ENCODE results near the gene APOL6. TPM values are rescaled to one million over a fixed set of nuclear protein-coding genes. Genes with fewer than 3 reads are reported as not detected.

APOL6 gene
- total RNA-seq, 1 donor, result 39.3 TPM

DNA sequence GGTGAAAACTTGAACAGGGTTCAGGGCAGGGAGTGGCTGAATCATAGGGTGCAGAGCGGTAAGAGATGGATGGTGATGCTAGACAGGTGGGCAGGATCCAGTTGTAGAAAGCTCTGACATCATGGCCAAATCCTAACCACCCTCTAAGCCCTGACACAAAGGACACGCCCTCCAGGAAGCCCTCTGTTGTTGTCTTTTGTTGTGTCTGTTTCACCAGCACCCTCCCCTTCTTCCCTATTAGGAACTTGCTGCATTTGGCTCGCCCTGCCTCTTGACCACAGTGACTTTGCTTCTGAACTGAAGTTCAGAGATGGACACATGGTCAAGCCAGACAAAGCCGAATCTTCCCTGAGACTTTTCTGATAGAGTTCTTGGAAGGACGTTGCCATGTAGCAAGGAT is 14.2 kb upstream of the APOL6 start:
- TF ChIP-seq, protein P1, sequence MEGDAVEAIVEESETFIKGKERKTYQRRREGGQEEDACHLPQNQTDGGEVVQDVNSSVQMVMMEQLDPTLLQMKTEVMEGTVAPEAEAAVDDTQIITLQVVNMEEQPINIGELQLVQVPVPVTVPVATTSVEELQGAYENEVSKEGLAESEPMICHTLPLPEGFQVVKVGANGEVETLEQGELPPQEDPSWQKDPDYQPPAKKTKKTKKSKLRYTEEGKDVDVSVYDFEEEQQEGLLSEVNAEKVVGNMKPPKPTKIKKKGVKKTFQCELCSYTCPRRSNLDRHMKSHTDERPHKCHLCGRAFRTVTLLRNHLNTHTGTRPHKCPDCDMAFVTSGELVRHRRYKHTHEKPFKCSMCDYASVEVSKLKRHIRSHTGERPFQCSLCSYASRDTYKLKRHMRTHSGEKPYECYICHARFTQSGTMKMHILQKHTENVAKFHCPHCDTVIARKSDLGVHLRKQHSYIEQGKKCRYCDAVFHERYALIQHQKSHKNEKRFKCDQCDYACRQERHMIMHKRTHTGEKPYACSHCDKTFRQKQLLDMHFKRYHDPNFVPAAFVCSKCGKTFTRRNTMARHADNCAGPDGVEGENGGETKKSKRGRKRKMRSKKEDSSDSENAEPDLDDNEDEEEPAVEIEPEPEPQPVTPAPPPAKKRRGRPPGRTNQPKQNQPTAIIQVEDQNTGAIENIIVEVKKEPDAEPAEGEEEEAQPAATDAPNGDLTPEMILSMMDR (IDR thresholded peaks at IDR 0.05; ENCODE audit: insufficient read depth, low read depth, low read length), result no peak
- H3K4me3 ChIP-seq (ENCODE audit: low read depth, low read length), result no peak overlapping the region
- no peak for DNase-seq (ENCODE audit: low read depth)

DNA sequence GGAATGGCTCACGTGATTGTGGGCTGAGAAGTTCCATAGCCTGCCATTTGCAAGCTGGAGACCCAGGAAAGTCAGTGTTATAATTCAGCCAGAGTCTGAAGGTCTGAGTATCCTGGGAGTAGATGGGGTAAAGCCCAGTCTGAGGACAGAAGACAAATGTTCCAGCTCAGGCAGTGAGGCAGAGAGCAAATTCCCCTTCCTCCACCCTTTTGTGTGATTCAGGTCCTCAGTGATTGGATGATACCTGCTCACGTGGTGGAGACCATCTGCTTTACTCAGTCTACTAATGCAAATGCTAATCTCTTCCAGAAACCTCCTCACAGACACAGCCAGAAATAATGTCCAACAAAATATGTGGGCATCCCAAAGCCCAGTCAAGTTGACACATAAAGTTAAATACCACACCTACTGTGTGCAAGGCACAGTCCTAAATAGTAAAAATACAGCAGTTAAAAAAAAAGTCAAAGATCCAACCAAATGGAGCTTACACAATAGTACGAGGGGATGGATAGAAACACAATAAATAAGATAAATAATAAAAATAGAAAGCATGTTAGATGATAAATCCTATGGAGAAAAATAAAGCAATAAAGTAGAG is 13.2 kb upstream of the APOL6 start:
- TF ChIP-seq, protein P1 (IDR thresholded peaks at IDR 0.05; ENCODE audit: insufficient read depth, low read depth, low read length), result no peak
- no peak overlapping the region for H3K4me3 ChIP-seq (ENCODE audit: low read depth, low read length)
- no peak for DNase-seq (ENCODE audit: low read depth)

DNA sequence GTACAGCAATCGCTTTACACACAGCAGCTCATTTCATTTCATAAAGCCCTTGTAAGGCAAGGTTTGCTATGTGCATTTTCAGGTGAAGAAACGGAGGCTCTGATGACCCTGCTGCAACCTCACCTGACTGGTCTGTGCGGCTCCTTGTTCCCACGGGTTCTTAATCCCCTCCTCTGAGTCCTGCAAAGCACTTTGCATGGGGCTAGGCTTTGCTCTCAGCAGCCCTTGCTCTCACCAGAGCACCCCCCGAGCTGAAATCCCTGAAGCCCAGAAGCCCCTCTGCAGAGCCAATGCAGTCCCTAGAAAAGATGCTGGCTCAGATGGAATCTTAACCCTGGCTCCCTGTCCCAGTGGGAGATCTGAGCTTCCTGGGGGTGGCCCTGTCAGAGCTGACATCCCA is 11.0 kb upstream of the APOL6 start:
- TF ChIP-seq, protein P1 (IDR thresholded peaks at IDR 0.05; ENCODE audit: insufficient read depth, low read depth, low read length), result no peak
- DNase-seq (ENCODE audit: low read depth), result no peak
- no peak overlapping the region for H3K4me3 ChIP-seq (ENCODE audit: low read depth, low read length)

DNA sequence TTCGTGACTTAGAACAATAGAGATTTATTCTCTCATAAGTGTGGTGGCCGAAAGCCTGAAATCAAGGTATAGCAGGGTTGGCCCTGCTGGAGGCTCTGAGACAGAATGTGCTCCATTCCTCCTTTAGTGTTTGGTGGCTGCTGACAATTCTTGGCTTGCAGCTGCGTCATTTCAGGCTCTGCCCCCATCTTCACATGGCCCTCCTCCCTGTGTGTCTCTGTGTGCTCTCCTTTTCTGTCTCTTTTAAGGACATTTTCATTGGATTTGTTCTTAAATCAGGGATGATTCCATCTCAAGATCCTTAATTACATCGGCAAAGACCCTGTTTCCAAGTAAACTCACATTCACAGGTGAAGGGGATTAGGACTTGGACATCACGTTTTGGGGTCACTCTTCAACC is 10.2 kb upstream of the APOL6 start:
- DNase-seq (ENCODE audit: low read depth), result peak; percentile 59
- TF ChIP-seq, protein P1 (IDR thresholded peaks at IDR 0.05; ENCODE audit: insufficient read depth, low read depth, low read length), result no peak

DNA sequence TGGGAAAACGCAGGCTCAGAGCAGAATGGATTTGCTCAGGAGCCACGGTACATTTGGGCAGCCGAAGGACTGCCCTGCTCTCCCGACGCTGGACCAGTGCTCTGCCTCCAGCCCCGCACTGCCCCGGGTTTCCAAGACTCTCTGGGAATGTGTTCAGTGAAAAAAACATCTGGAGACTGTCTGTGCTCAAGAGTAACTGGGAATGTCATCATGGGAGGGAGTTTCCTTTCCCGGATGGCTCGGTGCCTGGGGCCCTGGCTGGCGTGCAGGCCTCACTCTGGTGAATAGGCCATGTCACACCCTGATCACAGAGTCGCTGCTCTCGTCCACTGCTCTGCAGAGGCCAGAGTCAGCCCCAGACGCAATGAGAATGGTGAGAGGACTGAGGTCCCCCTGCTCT is 9.8 kb upstream of the APOL6 start:
- no peak overlapping the region for H3K4me3 ChIP-seq (ENCODE audit: low read depth, low read length)
- peak; percentile 94 for DNase-seq (ENCODE audit: low read depth)
- TF ChIP-seq, protein P1 (IDR thresholded peaks at IDR 0.05; ENCODE audit: insufficient read depth, low read depth, low read length), result no peak

More for the DNA sequence above, 10.2 kb upstream of the APOL6 start:
- H3K4me3 ChIP-seq (ENCODE audit: low read depth, low read length), result no peak overlapping the region

DNA sequence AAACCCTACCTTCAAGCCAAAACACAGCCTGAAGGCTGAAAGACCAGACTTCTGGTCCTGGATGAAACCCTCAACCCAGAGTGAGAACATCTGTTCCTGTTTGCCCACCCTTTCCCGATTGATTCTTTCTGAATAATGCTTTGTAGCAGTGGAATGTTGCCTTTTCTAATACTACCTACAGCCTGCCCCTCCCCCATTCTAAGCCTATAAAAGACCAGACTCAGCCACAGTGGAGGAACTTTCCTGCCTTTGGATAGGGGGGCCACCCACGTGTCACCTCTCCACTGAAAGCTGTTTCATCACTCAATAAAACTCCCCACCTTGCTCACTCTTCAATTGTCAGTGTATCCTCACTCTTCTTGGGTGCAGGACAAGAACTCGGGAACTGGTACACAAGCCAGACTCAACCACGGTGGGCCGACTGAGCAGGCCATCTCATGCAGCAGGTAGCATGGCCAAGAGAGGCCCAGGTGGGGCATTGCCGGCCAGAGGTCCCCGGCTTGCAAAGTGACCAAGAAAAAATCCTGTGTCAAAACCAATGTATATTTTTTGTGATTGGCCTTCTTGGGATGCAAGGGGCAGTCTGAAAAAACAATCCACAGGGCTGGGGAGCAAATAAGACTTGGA is 6.6 kb upstream of the APOL6 start:
- no peak for DNase-seq (ENCODE audit: low read depth)
- TF ChIP-seq, protein P1 (IDR thresholded peaks at IDR 0.05; ENCODE audit: insufficient read depth, low read depth, low read length), result no peak
- no peak overlapping the region for H3K4me3 ChIP-seq (ENCODE audit: low read depth, low read length)

Measured in fibroblast of villous mesenchyme (primary cell).